Nephron (organoid): Measurements from ENCODE around the gene DPP9.

Experiments
- H3K27ac Mint-ChIP-seq, 3 experiments: 2 replicates each; pipeline ENCODE4 v1.8.0; 2020; ENCODE audit warnings: mixed read lengths in 3 of 3, mild to moderate bottlenecking in 2 of 3, moderate library complexity in 1 of 3
- H3K27me3 Mint-ChIP-seq: 2 replicates; pipeline ENCODE4 v1.8.0; 2021; ENCODE audit warnings: low read depth, mild to moderate bottlenecking, moderate library complexity, mixed read lengths
- H3K36me3 Mint-ChIP-seq: 2 replicates; pipeline ENCODE4 v1.8.0; 2020; ENCODE audit warnings: low read depth, mixed read lengths
- H3K4me1 Mint-ChIP-seq: 2 replicates; pipeline ENCODE4 v1.8.0; 2020; ENCODE audit warnings: mixed read lengths
- H3K4me3 Mint-ChIP-seq, 3 experiments: 2 replicates each; pipeline ENCODE4 v1.8.0; 2020; ENCODE audit warnings: mild to moderate bottlenecking in 3 of 3, mixed read lengths in 3 of 3, moderate library complexity in 2 of 3
- H3K9me3 Mint-ChIP-seq: 2 replicates; pipeline ENCODE4 v1.8.0; 2020; ENCODE audit warnings: mixed read lengths
- CTCF ChIP-seq, 3 experiments: fragments of 200-600 bp; sonication (generic); IDR thresholded peaks; one replicate each; pipeline ENCODE4 v1.5.0; 2021; ENCODE audit warnings: antibody characterized with exemption in 3 of 3; ENCODE audit not compliant: unreplicated experiment in 3 of 3

Gene DPP9

GRCh38 chr19:4733755-4734345 lies 10.2 kb upstream of the DPP9 start:
- Mint-ChIP-seq H3K27ac (no peak overlapping the region), H3K9me3 (no peaks in the 10 kb centered on the region), H3K36me3 (no peaks in the 10 kb centered on the region), H3K4me3 (no peak overlapping the region), H3K27me3 (peaks cover 40% of the 10 kb centered on the region), H3K4me1 (peaks cover 6% of the 10 kb centered on the region)
- no peak for TF ChIP-seq CTCF (IDR thresholded peaks at IDR 0.05; ENCODE audit: unreplicated experiment in 3 of 3)

- TF ChIP-seq CTCF (IDR thresholded peaks at IDR 0.05; ENCODE audit: unreplicated experiment in 3 of 3): peak; percentile 79 to 83 (median 81)
- Mint-ChIP-seq H3K4me1 (peaks cover 6% of the 10 kb centered on the region), H3K27ac (peak overlapping the region; percentile 6 to 37 (median 32)), H3K27me3 (peaks cover 35% of the 10 kb centered on the region), H3K9me3 (no peaks in the 10 kb centered on the region), H3K4me3 (peak overlapping the region in 2 of 3 experiments; percentile 31 to 53), H3K36me3 (no peaks in the 10 kb centered on the region)
These were observed 9.1 kb upstream of the DPP9 start for GRCh38 chr19:4732680-4733114.

- H3K36me3 Mint-ChIP-seq: no peaks in the 10 kb centered on the region
- no peak overlapping the region for H3K4me3 Mint-ChIP-seq
- H3K9me3 Mint-ChIP-seq: no peaks in the 10 kb centered on the region
- H3K4me1 Mint-ChIP-seq: peaks cover 6% of the 10 kb centered on the region
- TF ChIP-seq CTCF (IDR thresholded peaks at IDR 0.05; ENCODE audit: unreplicated experiment in 3 of 3): peak in 2 of 3 experiments; percentile 17 to 34
- no peak overlapping the region for H3K27ac Mint-ChIP-seq
- H3K27me3 Mint-ChIP-seq: peaks cover 35% of the 10 kb centered on the region
These were observed 7.1 kb upstream of the DPP9 start for GRCh38 chr19:4730740-4731171.

GRCh38 chr19:4728871-4729270 lies 5.2 kb upstream of the DPP9 start:
- no peak for TF ChIP-seq CTCF (IDR thresholded peaks at IDR 0.05; ENCODE audit: unreplicated experiment in 3 of 3)
- H3K27ac Mint-ChIP-seq: no peak overlapping the region
- H3K4me1 Mint-ChIP-seq: peaks cover 11% of the 10 kb centered on the region
- no peaks in the 10 kb centered on the region for H3K36me3 Mint-ChIP-seq
- H3K4me3 Mint-ChIP-seq: peak overlapping the region in 2 of 3 experiments; percentile 29 to 43
- H3K27me3 Mint-ChIP-seq: peaks cover 29% of the 10 kb centered on the region
- H3K9me3 Mint-ChIP-seq: no peaks in the 10 kb centered on the region

- Mint-ChIP-seq H3K27me3 (no peaks in the 10 kb centered on the region), H3K36me3 (peaks cover 11% of the 10 kb centered on the region), H3K4me1 (peaks cover 20% of the 10 kb centered on the region), H3K4me3 (peak overlapping the region; percentile 93 to 96 (median 95)), H3K9me3 (no peaks in the 10 kb centered on the region), H3K27ac (peak overlapping the region; percentile 77 to 96 (median 90))
- TF ChIP-seq CTCF (IDR thresholded peaks at IDR 0.05; ENCODE audit: unreplicated experiment in 3 of 3): no peak
These were observed 709 bp downstream of the DPP9 start for GRCh38 chr19:4722671-4723594.
